Fibroblast of the aortic adventitia (primary cell): ENCODE data around the gene MAGEB4. TPM values are rescaled to one million over a fixed set of nuclear protein-coding genes. Genes with fewer than 3 reads are reported as not detected.
A peak's percentile ranks its signal among the peaks of the same experiment; 100 is the strongest.

Experiments used
- DNase-seq: peaks from one replicate; pipeline ENCODE4 v3.0.0-alpha.2; 2010; ENCODE audit warnings: low read depth
- H3K4me3 ChIP-seq: 2 replicates; pipeline ENCODE4 v1.5.1; 2011; ENCODE audit warnings: low read depth, mild to moderate bottlenecking, control low read depth, low read length, moderate library complexity
- CTCF ChIP-seq: IDR thresholded peaks from 2 replicates; pipeline ENCODE4 v1.5.1; 2011; ENCODE audit warnings: mild to moderate bottlenecking, low read length, control low read depth, inconsistent platforms; ENCODE audit not compliant: insufficient read depth
- total RNA-seq: library from RNA; depleted of rRNA; stranded (reverse); fragments of >200 nt; gene quantifications from 2 replicates; pipeline ENCODE4 v1.2.3, GENCODE V29; 2012; ENCODE audit warnings: low replicate concordance

MAGEB4 gene
- total RNA-seq, 1 donor: not detected

- DNase-seq: no peak
- no peak for TF ChIP-seq CTCF
- H3K4me3 ChIP-seq: no peak overlapping the region
These were observed 38.6 kb downstream of the MAGEB4 start for GRCh38 chrX:30280428-30280827.

GRCh38 chrX:30282527-30282926 lies 40.7 kb downstream of the MAGEB4 start:
- no peak for TF ChIP-seq CTCF
- no peak overlapping the region for H3K4me3 ChIP-seq
- DNase-seq: no peak

- peak; percentile 88 for DNase-seq
These were observed 41.8 kb downstream of the MAGEB4 start for GRCh38 chrX:30283456-30284200.

More at GRCh38 chrX:30283456-30284200, 41.8 kb downstream of the MAGEB4 start:
- no peak overlapping the region for H3K4me3 ChIP-seq
- no peak for TF ChIP-seq CTCF

Other genes with a start within 250 kb of the MAGEB4 start
- not detected in 2 replicates for gene MAGEB2, start 26.4 kb upstream of the MAGEB4 start, total RNA-seq
- not detected in 2 replicates for gene MAGEB3, start 11.3 kb upstream of the MAGEB4 start, total RNA-seq
- gene MAGEB1, start 5.1 kb downstream of the MAGEB4 start, total RNA-seq: not detected in 2 replicates
- gene NR0B1, start 67.4 kb downstream of the MAGEB4 start, total RNA-seq: 0.90 and 1.7 TPM in 2 replicates